DMS53 treated with DMSO at 0.1 percent for 48 hours (cell line): ENCODE results near the gene TLX2.

Experiments
- DNase-seq: peaks from one replicate; lab custom pipeline; 2025; ENCODE audit not compliant: unreplicated experiment; lab: John Stamatoyannopoulos, UW

Gene TLX2

DNA sequence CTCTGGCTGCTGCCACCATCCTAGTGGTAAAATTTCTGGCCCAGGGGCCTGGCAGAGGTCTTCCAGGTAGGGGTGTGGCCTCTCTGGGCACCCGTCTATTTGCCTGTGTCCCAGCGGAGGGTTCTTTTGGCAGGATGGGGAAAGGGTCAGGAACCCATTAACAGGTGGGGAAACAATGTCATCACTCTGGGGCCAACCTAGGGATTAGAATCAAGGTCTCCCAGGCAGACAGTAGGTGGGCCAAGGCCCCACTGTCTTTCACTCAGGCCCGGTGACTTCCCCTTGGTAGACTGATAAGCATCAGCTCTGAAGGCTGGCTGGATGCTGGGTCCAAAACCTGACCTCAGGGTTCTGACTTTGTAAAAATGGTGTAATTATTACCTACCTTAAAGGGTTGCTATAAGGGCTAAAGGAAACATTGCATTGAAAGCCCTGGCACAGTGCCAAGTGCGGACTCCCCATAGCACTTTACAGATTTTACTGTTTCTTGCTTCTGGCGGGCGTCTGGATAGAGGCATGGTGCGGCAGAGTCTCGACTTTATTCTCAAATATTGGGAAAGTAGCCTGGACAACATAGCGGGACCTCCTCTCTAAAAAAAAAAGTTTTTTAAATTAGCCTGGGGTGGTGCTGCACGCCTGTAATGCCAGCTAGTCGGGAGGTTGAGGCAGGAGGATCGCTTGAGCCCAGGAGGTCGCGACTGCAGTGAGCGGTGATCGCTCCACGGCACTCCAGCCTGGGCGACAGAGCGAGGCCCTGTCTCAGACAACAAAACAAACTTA is 17.1 kb upstream of the TLX2 start:
- DNase-seq, result no peak

DNA sequence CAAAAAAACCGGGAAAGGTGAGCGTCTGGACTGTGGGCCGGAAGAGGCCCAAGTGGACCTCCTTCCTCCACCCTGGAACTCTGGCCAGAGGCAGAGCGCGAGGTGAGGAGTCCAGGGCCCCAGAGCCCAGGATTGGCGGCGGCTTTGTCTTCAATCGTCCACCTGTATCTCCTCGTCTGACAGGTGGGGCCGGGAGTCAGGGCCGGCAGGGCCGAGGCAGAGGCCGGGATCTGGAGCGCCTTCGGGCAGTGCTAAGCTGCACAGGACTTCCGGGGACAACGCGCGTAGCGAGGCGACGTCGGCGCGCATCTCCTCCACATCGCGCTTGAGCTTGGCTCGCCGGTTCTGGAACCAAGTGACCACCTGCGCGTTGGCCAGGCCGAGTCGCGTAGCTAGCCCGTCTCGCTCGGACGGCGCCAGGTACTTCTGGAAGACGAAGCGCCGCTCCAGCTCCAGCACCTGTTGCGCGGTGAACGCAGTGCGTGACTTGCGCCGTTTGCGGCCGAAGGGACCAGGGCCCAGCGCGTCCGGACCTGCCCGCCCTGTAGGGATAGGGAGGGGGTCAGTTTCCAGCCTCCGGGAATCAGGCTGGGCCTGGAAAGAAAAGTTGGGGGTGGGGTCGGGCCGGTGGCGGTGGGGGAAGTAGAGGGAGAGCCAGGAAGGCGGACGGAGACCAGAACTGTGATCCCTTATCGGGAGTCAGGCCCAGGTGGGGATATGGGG is 16.3 kb upstream of the TLX2 start:
- peak; percentile 59 for DNase-seq

DNA sequence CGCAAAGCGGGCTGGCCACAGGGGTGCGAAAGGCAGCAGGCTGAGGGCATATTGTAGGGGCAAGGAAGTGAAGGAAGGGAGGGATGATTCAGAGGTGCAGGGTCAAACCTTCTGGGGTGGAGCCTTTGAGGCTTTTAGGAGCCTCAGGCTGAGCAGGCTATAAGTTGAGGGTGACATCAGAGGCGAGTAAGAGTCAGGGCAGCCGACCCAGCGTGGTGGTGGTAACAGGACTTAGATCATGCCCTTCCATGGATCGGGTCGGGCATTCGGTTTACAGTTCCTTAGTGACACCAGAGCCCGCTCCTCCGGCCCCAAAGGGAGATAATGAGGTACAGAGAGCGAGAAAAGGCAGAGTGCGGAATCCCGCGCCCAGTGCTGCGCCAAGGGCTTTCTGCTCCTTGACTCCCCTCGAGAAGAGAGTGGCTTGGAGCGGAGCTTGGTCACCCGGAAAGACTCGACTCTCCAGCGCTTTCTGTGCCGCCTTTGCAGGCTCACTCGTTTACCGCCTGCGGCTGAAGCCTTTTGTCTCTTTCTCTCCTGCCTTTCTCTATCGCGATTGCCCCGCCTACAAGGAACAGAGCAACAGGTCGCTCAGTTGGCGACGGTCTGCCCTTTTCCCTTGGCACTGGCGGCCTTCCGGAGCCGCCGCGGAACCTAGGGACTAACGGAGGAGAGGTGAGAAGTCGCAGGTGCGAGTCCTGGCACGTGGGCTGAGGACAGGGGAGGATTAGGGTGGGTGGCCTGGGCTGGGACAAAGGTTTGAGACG is 15.6 kb upstream of the TLX2 start:
- no peak for DNase-seq

DNA sequence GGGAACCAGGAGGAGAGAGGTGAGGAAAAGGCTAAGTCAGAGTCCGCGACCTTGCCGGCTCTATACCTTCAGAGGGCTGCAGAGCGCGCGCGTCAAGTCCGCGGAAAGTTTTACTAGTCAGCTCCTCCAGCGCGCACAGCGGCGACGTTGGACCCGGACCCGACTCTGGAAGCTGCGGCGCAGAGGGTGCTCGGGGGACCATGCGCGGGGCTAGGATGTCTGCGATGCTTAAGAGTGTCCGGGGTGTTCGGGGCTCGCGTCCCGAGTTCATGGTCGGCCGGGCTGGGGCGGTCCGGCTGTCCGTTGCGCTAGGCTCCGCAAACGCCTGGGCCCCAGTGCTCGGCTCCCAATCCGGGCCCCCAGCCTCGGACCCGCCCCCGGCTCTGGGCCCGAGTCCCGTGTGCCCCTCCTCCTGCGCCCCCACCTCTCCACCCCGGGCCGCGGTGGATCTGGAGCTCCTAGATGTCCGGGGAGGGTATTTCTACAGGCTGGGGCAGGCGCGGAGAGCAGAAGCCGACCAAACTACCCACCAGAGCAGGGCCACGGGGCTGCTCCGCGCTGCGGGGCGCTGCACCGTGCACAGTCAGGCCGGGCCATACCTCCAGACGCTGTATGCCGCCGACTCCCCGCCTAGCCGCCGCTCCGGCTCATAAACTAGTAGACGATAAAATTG is 14.8 kb upstream of the TLX2 start, which contains the start of gene LBX2:
Gene LBX2 (minus strand): TSS at position 337 of the 673 bp plus-strand sequence. CDS start 66 bp downstream, at position 271.
- DNase-seq, result no peak

- no peak for DNase-seq
Measured at GRCh38 chr2:74499940-74500577, 14.2 kb upstream of the TLX2 start.

GRCh38 chr2:74500578-74500946 is 13.7 kb upstream of the TLX2 start:
- DNase-seq, result no peak

DNA sequence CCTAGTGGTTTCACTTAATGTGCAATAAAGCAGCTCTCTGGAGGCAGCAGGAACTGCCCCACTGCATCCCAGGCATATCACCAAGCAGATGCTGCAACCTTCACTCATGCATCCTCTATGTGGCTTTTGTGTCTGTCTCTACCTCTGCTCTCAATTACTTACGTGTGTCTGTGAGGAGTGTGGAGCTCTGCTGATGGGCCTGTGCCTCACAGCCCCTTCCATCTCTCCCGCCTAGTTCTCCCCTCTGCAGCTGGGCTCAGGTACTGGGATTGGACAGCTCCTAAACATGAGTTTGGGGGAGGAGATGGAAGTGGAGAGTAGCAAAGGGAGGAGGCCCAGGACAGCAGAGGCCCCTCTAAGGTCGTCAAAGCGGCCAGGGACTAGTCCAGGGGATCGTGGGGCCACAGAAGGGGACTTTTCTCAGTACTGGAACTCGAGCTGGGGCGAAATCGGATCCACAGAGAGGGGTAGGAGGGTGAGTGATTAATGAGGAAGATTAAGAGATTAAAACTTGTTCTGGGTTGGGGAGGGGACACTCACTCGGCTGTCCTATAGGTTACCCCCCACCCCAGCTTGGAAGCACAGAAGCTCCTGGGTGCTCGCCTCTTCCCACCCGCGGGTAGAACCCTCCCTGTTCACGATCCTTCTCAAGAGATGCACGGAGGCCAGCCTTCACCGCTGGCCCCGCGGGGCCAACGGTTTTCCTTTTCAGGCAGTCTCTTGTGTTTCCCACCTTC is 12.7 kb upstream of the TLX2 start:
- no peak for DNase-seq

GRCh38 chr2:74502147-74502719 is 12.0 kb upstream of the TLX2 start:
- DNase-seq, result peak; percentile 23

- peak; percentile 37 for DNase-seq
Measured at GRCh38 chr2:74502720-74503505, 11.3 kb upstream of the TLX2 start.

- DNase-seq, result no peak
Measured at GRCh38 chr2:74503506-74504475, 10.5 kb upstream of the TLX2 start.

DNA sequence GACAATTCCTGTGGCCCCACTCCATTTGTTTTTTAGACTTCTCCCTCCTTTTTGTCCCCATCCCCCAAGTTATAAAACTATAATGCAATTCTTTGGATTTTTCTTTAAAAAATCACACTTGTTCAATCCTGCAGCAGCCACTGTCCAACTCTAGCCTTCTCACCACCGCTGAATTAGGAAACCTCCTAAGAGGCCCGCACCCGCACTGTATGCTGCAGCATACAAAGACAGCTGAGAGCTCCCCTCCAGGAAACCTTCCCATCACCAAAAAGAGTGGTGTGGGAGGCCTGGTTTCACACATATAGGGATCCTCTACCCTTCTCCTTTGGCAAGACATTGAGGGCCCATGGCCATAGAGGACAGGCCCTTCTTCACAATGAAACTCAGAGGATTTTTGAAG is 9.7 kb upstream of the TLX2 start:
- no peak for DNase-seq

DNA sequence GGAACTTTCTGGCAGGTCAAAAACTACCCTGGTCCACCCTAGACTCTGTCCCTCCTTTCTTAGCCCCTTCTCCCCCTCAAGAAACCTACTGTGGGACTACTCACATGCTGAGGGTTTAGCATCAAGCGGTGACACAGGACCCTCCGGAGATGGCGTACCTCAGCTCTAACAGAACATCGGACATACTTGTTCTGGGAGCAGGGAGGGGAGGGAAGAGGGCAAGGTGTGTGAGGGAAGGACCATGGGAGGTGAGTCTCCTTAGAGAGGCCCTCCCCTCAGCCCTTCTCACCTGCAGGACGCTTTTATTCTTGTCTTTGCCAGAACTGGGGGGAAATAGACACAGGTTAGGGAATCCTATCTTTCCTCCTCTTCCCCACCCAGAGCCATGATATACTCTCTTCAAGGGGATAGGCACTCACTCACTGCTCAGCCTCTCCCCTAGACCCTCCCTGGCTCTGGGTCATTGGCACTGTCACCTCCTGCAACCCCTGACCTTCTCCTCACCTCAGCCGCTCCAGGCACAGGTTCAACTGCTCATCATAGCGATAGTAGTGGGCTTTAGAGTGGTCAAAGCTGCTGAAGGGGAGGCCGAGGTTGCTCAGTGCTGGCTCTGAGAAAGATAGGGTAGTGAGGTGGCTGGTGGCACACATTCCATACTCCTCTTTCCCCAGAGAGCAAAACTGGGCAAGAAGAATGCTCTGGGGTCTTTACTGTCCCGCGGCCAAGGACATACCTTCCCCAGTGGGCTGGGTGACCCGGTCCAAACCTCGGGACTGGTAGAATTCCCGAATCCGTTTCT is 8.6 kb upstream of the TLX2 start:
- DNase-seq, result no peak

DNA sequence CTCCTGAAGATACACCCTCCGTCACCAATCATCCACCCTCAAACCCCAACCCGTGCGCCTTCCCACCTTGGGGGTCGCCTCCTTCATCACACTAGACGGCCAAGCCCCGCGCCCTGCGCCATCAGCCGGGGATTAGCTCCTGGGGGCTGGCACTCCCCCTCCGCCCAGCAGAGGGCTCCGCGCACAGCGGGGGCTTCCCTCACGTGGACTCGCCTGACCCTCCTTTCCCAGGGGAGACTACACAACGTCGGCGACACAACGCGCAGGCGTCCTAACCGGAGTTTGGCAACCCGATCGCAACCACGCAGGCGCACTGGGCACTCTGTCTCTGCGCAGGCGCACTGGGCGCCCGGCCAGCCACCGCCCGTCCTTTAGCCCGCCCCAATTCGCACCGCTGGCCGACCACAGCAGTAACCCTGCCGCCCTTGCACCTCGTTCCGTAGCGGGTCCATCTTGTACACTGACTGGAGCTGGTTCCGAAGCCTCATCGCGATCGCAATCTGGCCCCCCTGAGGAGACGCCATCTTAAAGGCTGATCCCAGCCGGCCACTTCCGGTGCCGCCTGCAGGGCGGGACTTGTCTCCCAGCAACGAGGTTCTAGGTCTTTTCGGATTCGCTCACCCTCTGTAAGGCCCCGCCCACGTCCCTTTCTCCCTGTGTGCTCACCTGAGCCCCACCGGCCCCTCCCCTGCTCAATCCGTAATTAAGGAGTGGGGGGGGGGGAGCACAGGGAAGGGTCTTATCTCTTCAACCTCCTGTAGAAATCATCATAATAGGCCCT is 6.9 kb upstream of the TLX2 start, which contains the start of gene PCGF1:
Gene PCGF1 (minus strand): TSS at position 551 of the 781 bp plus-strand sequence. CDS start 27 bp downstream, at position 524.
- peak; percentile 96 for DNase-seq

GRCh38 chr2:74507926-74508520 is 6.2 kb upstream of the TLX2 start:
- peak; percentile 18 for DNase-seq

- DNase-seq, result no peak
Measured at GRCh38 chr2:74510272-74510671, 4.0 kb upstream of the TLX2 start.
